IPS-18c (cell line): ENCODE results near the gene KLHL18.
"Not testable (repeated sequence)": the region's sequence is repeated elsewhere in the genome, so short reads cannot be mapped to it uniquely, and the experiment has no call there.

Experiments used
- H3K4me3 ChIP-seq: 2 replicates; pipeline ENCODE4 v1.7.0; 2013; ENCODE audit warnings: low read depth, mild to moderate bottlenecking, low read length, moderate library complexity; ENCODE audit not compliant: insufficient read depth
- H3K9me3 ChIP-seq: one replicate; pipeline ENCODE4 v1.6.1; 2013; ENCODE audit warnings: mild to moderate bottlenecking, low read length, moderate library complexity; ENCODE audit not compliant: control insufficient read depth, insufficient read depth

Gene KLHL18

GRCh38 chr3:47266709-47267489 lies 15.8 kb upstream of the KLHL18 start:
- H3K4me3 ChIP-seq = no peak overlapping the region
- H3K9me3 ChIP-seq = no peaks in the 10 kb centered on the region

GRCh38 chr3:47267490-47267824 lies 15.3 kb upstream of the KLHL18 start:
- Histone ChIP-seq H3K4me3 (no peak overlapping the region), H3K9me3 (no peaks in the 10 kb centered on the region)

GRCh38 chr3:47270526-47270925 lies 12.2 kb upstream of the KLHL18 start:
- Histone ChIP-seq H3K9me3 (no peaks in the 10 kb centered on the region), H3K4me3 (no peak overlapping the region)

GRCh38 chr3:47273564-47273963 lies 9.2 kb upstream of the KLHL18 start:
- Histone ChIP-seq H3K9me3 (no peaks in the 10 kb centered on the region), H3K4me3 (no peak overlapping the region)

- H3K4me3 ChIP-seq = no peak overlapping the region
- no peaks in the 10 kb centered on the region for H3K9me3 ChIP-seq
These were observed 8.1 kb upstream of the KLHL18 start for GRCh38 chr3:47274652-47275051.

GRCh38 chr3:47276558-47276957 lies 6.2 kb upstream of the KLHL18 start:
- H3K9me3 ChIP-seq = no peaks in the 10 kb centered on the region
- H3K4me3 ChIP-seq = no peak overlapping the region

- Histone ChIP-seq H3K9me3 (no peaks in the 10 kb centered on the region), H3K4me3 (no peak overlapping the region)
These were observed 2.2 kb upstream of the KLHL18 start for GRCh38 chr3:47280519-47280918.

GRCh38 chr3:47283193-47283537 lies 421 bp downstream of the KLHL18 start:
- peak overlapping the region; percentile 84 for H3K4me3 ChIP-seq
- no peaks in the 10 kb centered on the region for H3K9me3 ChIP-seq

GRCh38 chr3:47283591-47284364 lies 1.0 kb downstream of the KLHL18 start:
- H3K9me3 ChIP-seq = no peaks in the 10 kb centered on the region
- H3K4me3 ChIP-seq = peak overlapping the region; percentile 84

- no peaks in the 10 kb centered on the region for H3K9me3 ChIP-seq
- H3K4me3 ChIP-seq = no peak overlapping the region
These were observed 6.5 kb downstream of the KLHL18 start for GRCh38 chr3:47288966-47289910.

GRCh38 chr3:47291158-47291753 lies 8.5 kb downstream of the KLHL18 start:
- H3K9me3 ChIP-seq = no peaks in the 10 kb centered on the region

GRCh38 chr3:47291754-47292420 lies 9.1 kb downstream of the KLHL18 start:
- not testable (repeated sequence) for H3K4me3 ChIP-seq, H3K9me3 ChIP-seq

More at GRCh38 chr3:47291158-47291753, 8.5 kb downstream of the KLHL18 start:
- no peak overlapping the region for H3K4me3 ChIP-seq

- H3K9me3 ChIP-seq = no peaks in the 10 kb centered on the region
- no peak overlapping the region for H3K4me3 ChIP-seq
These were observed 11.1 kb downstream of the KLHL18 start for GRCh38 chr3:47293822-47294221.

- no peak overlapping the region for H3K4me3 ChIP-seq
These were observed 11.6 kb downstream of the KLHL18 start for GRCh38 chr3:47294392-47294791.

GRCh38 chr3:47295322-47295721 lies 12.6 kb downstream of the KLHL18 start:
- H3K4me3 ChIP-seq = no peak overlapping the region
- no peaks in the 10 kb centered on the region for H3K9me3 ChIP-seq

More at GRCh38 chr3:47294392-47294791, 11.6 kb downstream of the KLHL18 start:
- H3K9me3 ChIP-seq = no peaks in the 10 kb centered on the region

- Histone ChIP-seq H3K9me3 (no peaks in the 10 kb centered on the region), H3K4me3 (no peak overlapping the region)
These were observed 13.2 kb downstream of the KLHL18 start for GRCh38 chr3:47295976-47296375.
